K562 (cell line): ENCODE data around the gene ASB4. TPM values are rescaled to one million over a fixed set of nuclear protein-coding genes. Genes with fewer than 3 reads are reported as not detected.

Experiments used
- ARHGAP35 ChIP-seq: fragments of 450-650 bp; IDR thresholded peaks from 2 replicates; pipeline ENCODE4 v1.6.1; 2018; ENCODE audit not compliant: partially characterized antibody
- CREB1 ChIP-seq, 2 experiments: sonication (generic) in 1 of 2; formaldehyde crosslinking in 1 of 2; IDR thresholded peaks; 2 replicates each; pipeline versions ENCODE4 v1.6.1 to v1.8.0; 2012 to 2022; ENCODE audit warnings: inconsistent platforms in 1 of 2, mild to moderate bottlenecking in 1 of 2, missing genetic modification reagents in 1 of 2, moderate library complexity in 1 of 2
- CREB3L1 ChIP-seq: fragments of 450-650 bp; IDR thresholded peaks from 2 replicates; pipeline ENCODE4 v1.6.1; 2014; ENCODE audit warnings: low read depth, mild to moderate bottlenecking, moderate library complexity, borderline replicate concordance
- ESRRA ChIP-seq: fragments of 450-650 bp; IDR thresholded peaks from 2 replicates; pipeline ENCODE4 v1.6.1; 2014; ENCODE audit warnings: low read depth, mild to moderate bottlenecking, moderate library complexity, borderline replicate concordance
- GTF2E2 ChIP-seq: fragments of 200-800 bp; sonication (Bioruptor generic); IDR thresholded peaks from 2 replicates; pipeline ENCODE4 v1.6.1; 2016; ENCODE audit warnings: missing genetic modification characterization, missing compliant biosample characterization
- HNRNPL ChIP-seq: fragments of 200-400 bp; formaldehyde crosslinking; IDR thresholded peaks from 2 replicates; pipeline ENCODE4 v1.6.1; 2017; ENCODE audit warnings: low read depth, mild to moderate bottlenecking, low read length
- JUNB ChIP-seq: fragments of 450-650 bp; formaldehyde crosslinking; conservative IDR thresholded peaks from 2 replicates; pipeline ENCODE4 v1.4.0; 2020; ENCODE audit warnings: mild to moderate bottlenecking
- KDM5B ChIP-seq: fragments of 200-600 bp; sonication (generic); IDR thresholded peaks from 2 replicates; pipeline ENCODE4 v1.6.1; 2012; ENCODE audit warnings: low read depth, mild to moderate bottlenecking, moderate library complexity, low read length, control low read depth, inconsistent platforms; ENCODE audit not compliant: insufficient replicate concordance
- MCM3 ChIP-seq: fragments of 450-650 bp; IDR thresholded peaks from 2 replicates; pipeline ENCODE4 v1.6.1; 2016
- NFE2 ChIP-seq: IDR thresholded peaks from 2 replicates; pipeline ENCODE4 v1.6.1; 2014; ENCODE audit warnings: antibody characterized with exemption, low read depth
- NFIX ChIP-seq: fragments of 250-450 bp; sonication (Bioruptor Pico); IDR thresholded peaks from 2 replicates; pipeline ENCODE4 v1.4.0; 2020; ENCODE audit warnings: low read depth, mild to moderate bottlenecking, moderate library complexity
- PPARD ChIP-seq: fragments of 250-450 bp; sonication (Bioruptor Pico); IDR thresholded peaks from 2 replicates; pipeline ENCODE4 v1.8.0; 2022; ENCODE audit warnings: inconsistent platforms, mild to moderate bottlenecking, moderate library complexity
- RBM15 ChIP-seq: fragments of 200-400 bp; formaldehyde crosslinking; IDR thresholded peaks from 2 replicates; pipeline ENCODE4 v1.6.1; 2018; ENCODE audit warnings: mild to moderate bottlenecking, low read length, moderate library complexity; ENCODE audit not compliant: insufficient read depth
- RBM17 ChIP-seq: fragments of 200-400 bp; formaldehyde crosslinking; IDR thresholded peaks from 2 replicates; pipeline ENCODE4 v1.6.1; 2017; ENCODE audit warnings: low read depth, mild to moderate bottlenecking, low read length, borderline replicate concordance
- RBM39 ChIP-seq: fragments of 200-400 bp; formaldehyde crosslinking; optimal IDR thresholded peaks from 2 replicates; pipeline ENCODE3; 2018; ENCODE audit warnings: low read depth, low read length
- SMARCA4 ChIP-seq: fragments of 450-650 bp; IDR thresholded peaks from 2 replicates; pipeline ENCODE4 v1.6.1; 2016
- ZBTB5 ChIP-seq: fragments of 450-650 bp; IDR thresholded peaks from 2 replicates; pipeline ENCODE4 v1.6.1; 2017; ENCODE audit warnings: antibody characterized with exemption
- ZKSCAN8 ChIP-seq: fragments of 200-800 bp; sonication (Bioruptor generic); IDR thresholded peaks from 2 replicates; pipeline ENCODE4 v1.6.1; 2016; ENCODE audit warnings: missing genetic modification characterization, missing compliant biosample characterization
- ZNF12 ChIP-seq: sonication (generic); formaldehyde crosslinking; IDR thresholded peaks from 2 replicates; pipeline ENCODE4 v1.4.0; 2020; ENCODE audit warnings: mild to moderate bottlenecking, missing genetic modification reagents
- ZNF121 ChIP-seq: sonication (generic); formaldehyde crosslinking; conservative IDR thresholded peaks from 2 replicates; pipeline ENCODE4 v1.8.0; 2022; ENCODE audit warnings: missing genetic modification reagents
- ZNF280A ChIP-seq: fragments of 450-650 bp; IDR thresholded peaks from 2 replicates; pipeline ENCODE4 v1.6.1; 2018; ENCODE audit warnings: mild to moderate bottlenecking, low read depth; ENCODE audit not compliant: partially characterized antibody
- ZNF589 ChIP-seq: fragments of 200-800 bp; sonication (Bioruptor generic); IDR thresholded peaks from 2 replicates; pipeline ENCODE4 v1.6.1; 2016; ENCODE audit warnings: low read depth, missing genetic modification characterization, missing compliant biosample characterization
- polyA plus RNA-seq, 8 experiments: library from polyadenylated mRNA; depleted of rRNA in 4 of 8; stranded (reverse) in 5 of 8; unstranded in 3 of 8; fragments of >200 nt; fragmentation: Nextera tagmentation in 2 of 8; fragmentation: Illumina TruSeq in 1 of 8; extraction: Ambion mirVana in 2 of 8; extraction: Trizol in 1 of 8; gene quantifications; 2 replicates each; pipeline versions ENCODE4 v1.2.1 to v1.2.3, GENCODE V29; 2011 to 2014; ENCODE audit warnings: inconsistent platforms in 1 of 8, missing spikeins in 1 of 8
- total RNA-seq, 7 experiments: library from RNA; depleted of rRNA in 6 of 7; stranded (reverse); fragments of >200 nt in 6 of 7; fragmentation: Illumina TruSeq in 2 of 7; extraction: Trizol in 2 of 7; gene quantifications; 2 replicates each; pipeline versions ENCODE4 v1.2.1 to v1.2.3, GENCODE V29; 2011 to 2021; ENCODE audit warnings: low replicate concordance in 1 of 7

The ASB4 gene
- total and polyA plus RNA-seq, 9 of the 15 experiments (the other 6 are each of a cell fraction or from before 2014, with no cell fraction given), result 0.03 to 0.07 TPM; not detected in 7

- TF ChIP-seq ARHGAP35, result no peak
- no peak for TF ChIP-seq PPARD (CRISPR knock-in tag)
- TF ChIP-seq KDM5B, result no peak
- TF ChIP-seq RBM15, result no peak
- TF ChIP-seq CREB3L1, result no peak
- TF ChIP-seq ZNF12 (CRISPR knock-in tag), result no peak
- TF ChIP-seq CREB1 (IDR thresholded peaks at IDR 0.05), result no peak
- no peak for TF ChIP-seq CREB1 (CRISPR knock-in tag; IDR thresholded peaks at IDR 0.05)
- TF ChIP-seq SMARCA4, result peak; percentile 86
- no peak for TF ChIP-seq ZBTB5
- TF ChIP-seq MCM3, result no peak
- TF ChIP-seq ZKSCAN8, result no peak
- no peak for TF ChIP-seq RBM39
- peak; percentile 72 for TF ChIP-seq JUNB (CRISPR knock-in tag)
- no peak for TF ChIP-seq ZNF121 (CRISPR knock-in tag)
- 0 out of 2 replicates have a peak, but pooled peaks have one; percentile 80 for TF ChIP-seq ZNF589 (CRISPR knock-in tag)
- TF ChIP-seq NFE2, result peak; percentile 26; the same call in 1 of the 2 replicates
- TF ChIP-seq GTF2E2 (tag), result peak; percentile 48; the same call in 1 of the 2 replicates
- TF ChIP-seq RBM17, result no peak
- no peak for TF ChIP-seq HNRNPL
- no peak for TF ChIP-seq ZNF280A
- TF ChIP-seq NFIX (CRISPR knock-in tag), result no peak
- TF ChIP-seq ESRRA, result no peak
Observed at GRCh38 chr7:95549818-95550529, 64.2 kb downstream of the ASB4 start (continued).
